Mesenchymal stem cell (in vitro differentiated cells and primary cell): ENCODE results near the gene LAPTM5.

Experiments used
- DNase-seq: peaks from one replicate; pipeline ENCODE4 v3.0.0-alpha.2; 2013
- H2AFZ ChIP-seq: one replicate; pipeline ENCODE4 v1.6.1; 2013; ENCODE audit warnings: low read depth, mild to moderate bottlenecking, control low read depth, inconsistent platforms, low read length, moderate library complexity
- H2AK5ac ChIP-seq: 2 replicates; pipeline ENCODE4 v1.6.1; 2013; ENCODE audit warnings: low read length, moderate library complexity, mild to moderate bottlenecking, inconsistent platforms; ENCODE audit not compliant: severe bottlenecking
- H2BK120ac ChIP-seq: one replicate; pipeline ENCODE4 v1.6.1; 2013; ENCODE audit warnings: low read depth, mild to moderate bottlenecking, inconsistent platforms, low read length, moderate library complexity
- H2BK12ac ChIP-seq, 2 experiments: one replicate each; pipeline ENCODE4 v1.6.1; 2013; ENCODE audit warnings: inconsistent platforms in 2 of 2, low read length in 2 of 2, mild to moderate bottlenecking in 2 of 2, moderate library complexity in 2 of 2, control low read depth in 1 of 2
- H2BK15ac ChIP-seq: one replicate; pipeline ENCODE4 v1.6.1; 2013; ENCODE audit warnings: mild to moderate bottlenecking, low read depth, inconsistent platforms; ENCODE audit not compliant: poor library complexity, severe bottlenecking
- H2BK5ac ChIP-seq: 2 replicates; pipeline ENCODE4 v1.6.1; 2013; ENCODE audit warnings: low read depth, mild to moderate bottlenecking, low read length, control low read depth, inconsistent platforms; ENCODE audit not compliant: poor library complexity, severe bottlenecking
- H3K14ac ChIP-seq, 2 experiments: one replicate each; pipeline ENCODE4 v1.6.1; 2013; ENCODE audit warnings: inconsistent platforms in 2 of 2, low read length in 2 of 2, control low read depth in 1 of 2, mild to moderate bottlenecking in 1 of 2, moderate library complexity in 1 of 2
- H3K18ac ChIP-seq, 2 experiments: one replicate each; pipeline ENCODE4 v1.6.1; 2013; ENCODE audit warnings: inconsistent platforms in 2 of 2, low read length in 2 of 2, control low read depth in 1 of 2, low read depth in 1 of 2, mild to moderate bottlenecking in 1 of 2
- H3K23ac ChIP-seq, 2 experiments: one replicate each; pipeline ENCODE4 v1.6.1; 2013; ENCODE audit warnings: inconsistent platforms in 2 of 2, low read length in 2 of 2, mild to moderate bottlenecking in 2 of 2, moderate library complexity in 2 of 2, control low read depth in 1 of 2
- H3K27ac ChIP-seq: 2 replicates; pipeline ENCODE4 v1.5.1; 2013; ENCODE audit warnings: mild to moderate bottlenecking, moderate library complexity, low read length, control low read depth, inconsistent platforms; ENCODE audit not compliant: poor library complexity, severe bottlenecking
- H3K27me3 ChIP-seq, 2 experiments: 2 replicates each; pipeline versions ENCODE4 v1.6.1 to v1.7.0; 2013; ENCODE audit warnings: low read length in 2 of 2, mild to moderate bottlenecking in 2 of 2, moderate library complexity in 2 of 2, control low read depth in 1 of 2, inconsistent platforms in 1 of 2; ENCODE audit not compliant: control insufficient read depth in 1 of 2, insufficient read depth in 1 of 2
- H3K36me3 ChIP-seq, 2 experiments: 2 replicates each; pipeline versions ENCODE4 v1.6.1 to v1.7.0; 2013; ENCODE audit warnings: low read length in 2 of 2, control low read depth in 1 of 2, inconsistent platforms in 1 of 2, low read depth in 1 of 2, mild to moderate bottlenecking in 1 of 2; ENCODE audit not compliant: insufficient read depth in 2 of 2, control insufficient read depth in 1 of 2
- H3K4ac ChIP-seq, 2 experiments: one replicate each; pipeline ENCODE4 v1.6.1; 2013; ENCODE audit warnings: inconsistent platforms in 2 of 2, low read length in 2 of 2, mild to moderate bottlenecking in 2 of 2, moderate library complexity in 2 of 2, control low read depth in 1 of 2, low read depth in 1 of 2
- H3K4me1 ChIP-seq: 2 replicates; pipeline ENCODE4 v1.6.1; 2013; ENCODE audit warnings: low read depth, low read length, control low read depth; ENCODE audit not compliant: control insufficient read depth, insufficient read depth
- H3K4me2 ChIP-seq: 2 replicates; pipeline ENCODE4 v1.6.1; 2013; ENCODE audit warnings: low read length, mild to moderate bottlenecking, inconsistent platforms; ENCODE audit not compliant: poor library complexity, severe bottlenecking
- H3K4me3 ChIP-seq, 2 experiments: 2 replicates each; pipeline versions ENCODE4 v1.5.1 to v1.7.0; 2013; ENCODE audit warnings: low read length in 2 of 2, mild to moderate bottlenecking in 2 of 2, control low read depth in 1 of 2, low read depth in 1 of 2; ENCODE audit not compliant: insufficient read depth in 1 of 2
- H3K79me1 ChIP-seq: replicated peaks from 2 replicates; pipeline ENCODE4 v1.6.1; 2013; ENCODE audit warnings: mild to moderate bottlenecking, control low read depth, low read length, inconsistent platforms; ENCODE audit not compliant: poor library complexity, severe bottlenecking
- H3K9ac ChIP-seq: 2 replicates; pipeline ENCODE4 v1.7.0; 2013; ENCODE audit warnings: mild to moderate bottlenecking, low read length, moderate library complexity
- H3K9me3 ChIP-seq: 2 replicates; pipeline ENCODE4 v1.7.0; 2013; ENCODE audit warnings: mild to moderate bottlenecking, low read length; ENCODE audit not compliant: control insufficient read depth
- H4K8ac ChIP-seq: one replicate; pipeline ENCODE4 v1.6.1; 2013; ENCODE audit warnings: inconsistent platforms, mild to moderate bottlenecking, low read length, moderate library complexity
- H4K91ac ChIP-seq: one replicate; pipeline ENCODE4 v1.6.1; 2013; ENCODE audit warnings: mild to moderate bottlenecking, low read length, inconsistent platforms
- WGBS: methylation state at CpG from one replicate; pipeline ENCODE4 v1.1.7; 2013; ENCODE audit warnings: mixed read lengths; 5-methylcytosine and 5-hydroxymethylcytosine counted together

Gene LAPTM5

DNA sequence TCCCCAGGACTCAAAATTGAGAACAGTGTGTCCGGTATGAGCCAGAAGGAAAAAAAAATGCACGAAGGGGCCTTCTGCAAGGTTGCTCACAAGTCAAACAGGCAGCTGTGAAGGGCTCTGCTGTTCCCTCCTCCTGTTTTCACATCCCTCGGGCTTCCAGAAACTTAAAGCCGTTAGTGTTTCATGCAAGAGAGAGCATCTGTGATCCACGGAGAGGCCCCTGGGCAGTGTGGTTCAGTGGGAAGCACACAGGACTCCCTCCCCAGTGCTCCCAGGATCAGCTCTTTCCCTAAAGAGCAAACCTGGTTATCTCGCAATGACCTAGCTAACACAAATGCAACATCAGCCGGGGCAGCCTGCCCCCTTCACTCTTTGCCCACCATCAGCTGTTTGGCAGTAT, 31.3 kb downstream of the LAPTM5 start:
- Histone ChIP-seq H4K8ac (peak overlapping the region; percentile 16), H3K14ac (no peak overlapping the region), H3K36me3 (peaks cover 10 to 21% of the 10 kb centered on the region in 2 experiments), H2AK5ac (no peak overlapping the region), H3K4me1 (peaks cover 51% of the 10 kb centered on the region), H3K4me2 (no peak overlapping the region), H3K27ac (no peak overlapping the region), H2BK12ac (no peak overlapping the region), H3K9me3 (no peaks in the 10 kb centered on the region), H3K9ac (no peak overlapping the region), H4K91ac (no peak overlapping the region), H2BK120ac (no peak overlapping the region), H3K4ac (no peak overlapping the region), H3K23ac (no peak overlapping the region), H3K18ac (no peak overlapping the region), H3K4me3 (no peak overlapping the region), H2BK5ac (no peak overlapping the region), H2BK15ac (no peak overlapping the region), H2AFZ (no peak overlapping the region), H3K79me1 (no peaks in the 10 kb centered on the region), H3K27me3 (peaks cover 0 to 20% of the 10 kb centered on the region in 2 experiments)
- no peak for DNase-seq
- WGBS = 65% methylated on average over 7 of the region's 7 CpGs

DNA sequence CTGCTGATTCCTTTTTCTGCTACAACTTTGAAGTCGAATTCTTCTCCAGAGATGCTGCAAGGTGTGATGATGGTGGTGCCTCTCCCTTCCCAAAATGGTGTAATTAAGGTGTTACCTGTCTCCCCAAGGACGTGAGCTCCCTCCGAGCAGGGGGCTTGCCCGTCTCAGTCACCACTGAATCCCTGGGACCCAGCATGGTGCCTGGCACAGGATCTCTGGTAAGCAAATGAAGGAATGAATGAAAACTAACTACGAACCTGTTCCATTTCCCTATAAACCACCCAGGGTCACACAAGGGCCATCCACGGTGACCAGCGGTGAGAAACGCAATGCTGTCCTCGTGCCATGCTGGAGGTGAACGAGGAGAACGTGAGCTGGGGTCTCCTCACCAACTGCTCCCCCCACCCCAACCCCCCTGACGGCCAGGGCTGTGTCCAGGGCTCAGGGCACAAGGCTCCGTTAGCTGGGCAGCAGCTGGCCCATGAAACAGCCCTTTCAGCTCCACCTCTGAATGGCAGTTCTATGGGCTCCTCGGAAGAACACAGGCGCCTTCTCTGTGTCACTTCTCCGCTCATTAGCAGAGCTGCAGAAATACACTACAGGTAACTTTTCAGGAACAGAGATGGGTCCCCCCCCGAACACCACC, 32.0 kb downstream of the LAPTM5 start:
- Histone ChIP-seq H3K4me1 (peaks cover 47% of the 10 kb centered on the region), H3K9ac (no peak overlapping the region), H2BK15ac (no peak overlapping the region), H2BK12ac (no peak overlapping the region), H3K4ac (no peak overlapping the region), H4K91ac (no peak overlapping the region), H3K14ac (no peak overlapping the region), H3K27me3 (peaks cover 0 to 13% of the 10 kb centered on the region in 2 experiments), H3K27ac (no peak overlapping the region), H3K9me3 (no peaks in the 10 kb centered on the region), H3K36me3 (peaks cover 10 to 21% of the 10 kb centered on the region in 2 experiments), H2BK5ac (no peak overlapping the region), H3K4me3 (no peak overlapping the region), H3K4me2 (no peak overlapping the region), H2AFZ (no peak overlapping the region), H3K18ac (no peak overlapping the region), H3K23ac (no peak overlapping the region), H4K8ac (no peak overlapping the region), H2AK5ac (no peak overlapping the region), H3K79me1 (no peaks in the 10 kb centered on the region), H2BK120ac (no peak overlapping the region)
- WGBS = 92% methylated on average over 16 of the region's 17 CpGs
- DNase-seq = no peak

GRCh38 chr1:30724655-30725421, 32.7 kb downstream of the LAPTM5 start:
- Histone ChIP-seq H3K18ac (no peak overlapping the region), H3K36me3 (peaks cover 10 to 21% of the 10 kb centered on the region in 2 experiments), H4K91ac (no peak overlapping the region), H4K8ac (no peak overlapping the region), H3K9me3 (no peaks in the 10 kb centered on the region), H3K14ac (no peak overlapping the region), H3K27me3 (peaks cover 0 to 6% of the 10 kb centered on the region in 2 experiments), H2AK5ac (no peak overlapping the region), H2BK15ac (no peak overlapping the region), H3K4ac (no peak overlapping the region), H3K23ac (no peak overlapping the region), H2BK5ac (no peak overlapping the region), H3K4me1 (peaks cover 39% of the 10 kb centered on the region), H2AFZ (no peak overlapping the region), H3K27ac (no peak overlapping the region), H3K79me1 (peaks cover 3% of the 10 kb centered on the region), H2BK12ac (no peak overlapping the region), H3K4me3 (no peak overlapping the region), H3K4me2 (no peak overlapping the region), H2BK120ac (no peak overlapping the region), H3K9ac (no peak overlapping the region)
- WGBS = 88% methylated on average over 4 of the region's 5 CpGs
- no peak for DNase-seq

GRCh38 chr1:30724175-30724574, 33.4 kb downstream of the LAPTM5 start:
- no peak overlapping the region for H3K4me2 ChIP-seq

More at GRCh38 chr1:30724175-30724574, 33.4 kb downstream of the LAPTM5 start:
- Histone ChIP-seq H2AFZ (no peak overlapping the region), H3K9ac (no peak overlapping the region), H3K23ac (no peak overlapping the region), H4K8ac (no peak overlapping the region), H3K18ac (no peak overlapping the region), H3K4ac (no peak overlapping the region), H3K14ac (no peak overlapping the region), H3K9me3 (no peaks in the 10 kb centered on the region), H2AK5ac (no peak overlapping the region), H3K27me3 (peaks cover 0 to 1% of the 10 kb centered on the region in 2 experiments), H3K4me3 (no peak overlapping the region), H3K36me3 (peaks cover 10 to 21% of the 10 kb centered on the region in 2 experiments), H3K4me1 (peaks cover 38% of the 10 kb centered on the region), H3K27ac (no peak overlapping the region), H2BK120ac (no peak overlapping the region), H2BK5ac (no peak overlapping the region), H4K91ac (no peak overlapping the region), H3K79me1 (peaks cover 6% of the 10 kb centered on the region), H2BK15ac (no peak overlapping the region), H2BK12ac (no peak overlapping the region)
- DNase-seq = no peak
- WGBS = 94% methylated on average over 1 of the region's 2 CpGs
